C4-2B (cell line): ENCODE measurements around the gene LDLRAD3.

ENCODE experiments used
- ZFX ChIP-seq: fragments of 450-650 bp; IDR thresholded peaks from 2 replicates; pipeline ENCODE4 v1.6.1; 2017
- TF ChIP-seq, protein P1 (sequence below): fragments of 450-650 bp; conservative IDR thresholded peaks from 2 replicates; pipeline ENCODE4 v1.5.1; 2017; ENCODE audit warnings: mild to moderate bottlenecking

DNA sequence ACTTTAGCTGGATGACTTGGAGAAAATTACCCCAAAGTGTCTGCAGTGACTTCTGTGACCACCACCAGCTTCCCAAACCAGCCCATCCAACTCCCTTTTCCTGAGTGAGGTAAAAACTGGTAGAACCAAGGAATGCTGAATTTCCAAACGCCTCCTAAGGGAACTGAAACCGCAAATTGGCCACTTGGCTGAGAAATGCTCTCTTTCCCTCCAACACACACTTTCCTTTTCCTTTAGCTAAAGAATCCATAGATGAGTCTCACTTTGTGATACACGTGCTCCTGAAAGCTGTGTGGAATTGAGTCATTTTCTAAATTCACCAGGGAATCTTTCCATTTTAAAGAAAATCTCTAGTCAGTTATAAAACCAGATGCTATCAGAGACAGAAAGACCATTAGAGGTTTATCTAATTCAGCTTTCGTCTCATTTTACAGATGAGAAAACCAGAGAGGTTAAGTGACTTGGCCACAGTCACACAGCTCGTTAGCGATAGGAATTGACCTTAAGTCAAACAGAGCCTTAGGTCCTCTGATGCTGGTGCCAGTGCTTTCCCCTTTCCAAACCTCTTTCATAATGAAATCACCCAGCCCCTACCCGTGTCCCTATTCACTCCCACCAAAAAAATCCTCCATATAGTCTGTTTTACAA lies 208.2 kb downstream of the LDLRAD3 start:
- TF ChIP-seq, protein P1, sequence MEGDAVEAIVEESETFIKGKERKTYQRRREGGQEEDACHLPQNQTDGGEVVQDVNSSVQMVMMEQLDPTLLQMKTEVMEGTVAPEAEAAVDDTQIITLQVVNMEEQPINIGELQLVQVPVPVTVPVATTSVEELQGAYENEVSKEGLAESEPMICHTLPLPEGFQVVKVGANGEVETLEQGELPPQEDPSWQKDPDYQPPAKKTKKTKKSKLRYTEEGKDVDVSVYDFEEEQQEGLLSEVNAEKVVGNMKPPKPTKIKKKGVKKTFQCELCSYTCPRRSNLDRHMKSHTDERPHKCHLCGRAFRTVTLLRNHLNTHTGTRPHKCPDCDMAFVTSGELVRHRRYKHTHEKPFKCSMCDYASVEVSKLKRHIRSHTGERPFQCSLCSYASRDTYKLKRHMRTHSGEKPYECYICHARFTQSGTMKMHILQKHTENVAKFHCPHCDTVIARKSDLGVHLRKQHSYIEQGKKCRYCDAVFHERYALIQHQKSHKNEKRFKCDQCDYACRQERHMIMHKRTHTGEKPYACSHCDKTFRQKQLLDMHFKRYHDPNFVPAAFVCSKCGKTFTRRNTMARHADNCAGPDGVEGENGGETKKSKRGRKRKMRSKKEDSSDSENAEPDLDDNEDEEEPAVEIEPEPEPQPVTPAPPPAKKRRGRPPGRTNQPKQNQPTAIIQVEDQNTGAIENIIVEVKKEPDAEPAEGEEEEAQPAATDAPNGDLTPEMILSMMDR = no peak
- no peak for TF ChIP-seq ZFX
